Tibial nerve (tissue), 3 donors: ENCODE results near the gene GPR152.

Experiments used
- CTCF ChIP-seq, 5 experiments: fragments of 200-600 bp in 3 of 5; fragments of 450-650 bp in 2 of 5; sonication (generic) in 3 of 5; IDR thresholded peaks; one replicate each; pipeline ENCODE4 v1.5.1; 2016 to 2019; ENCODE audit warnings: antibody characterized with exemption in 5 of 5, mild to moderate bottlenecking in 3 of 5, moderate library complexity in 2 of 5
- POLR2A ChIP-seq, 2 donors: fragments of 450-650 bp; IDR thresholded peaks; one replicate each; pipeline ENCODE4 v1.6.1; 2017; ENCODE audit warnings: antibody characterized with exemption in 2 of 2, mild to moderate bottlenecking in 2 of 2, moderate library complexity in 2 of 2

- TF ChIP-seq CTCF (IDR thresholded peaks at IDR 0.05) (no peak), POLR2A (IDR thresholded peaks at IDR 0.05) (no peak)
These were observed 40.8 kb downstream of the GPR152 start for GRCh38 chr11:67411785-67412152.
